K562 (cell line): ENCODE results near the gene RAMACL. TPM values are rescaled to one million over a fixed set of nuclear protein-coding genes. Genes with fewer than 3 reads are reported as not detected.

Experiments
- ARID4B ChIP-seq: sonication (generic); formaldehyde crosslinking; IDR thresholded peaks from 2 replicates; pipeline ENCODE4 v1.8.0; 2022; ENCODE audit warnings: mild to moderate bottlenecking, missing genetic modification reagents
- ATF1 ChIP-seq, 2 experiments: fragments of 450-650 bp in 1 of 2; IDR thresholded peaks; 2 replicates each; pipeline ENCODE4 v1.6.1; 2016; ENCODE audit warnings: missing compliant biosample characterization in 1 of 2, missing genetic modification characterization in 1 of 2
- CHCHD3 ChIP-seq: fragments of 250-450 bp; sonication (Bioruptor Pico); IDR thresholded peaks from 2 replicates; pipeline ENCODE4 v2.1.2; 2022; ENCODE audit warnings: mild to moderate bottlenecking
- DPF2 ChIP-seq: fragments of 450-650 bp; IDR thresholded peaks from 2 replicates; pipeline ENCODE4 v1.6.1; 2016
- ETV5 ChIP-seq: sonication (generic); formaldehyde crosslinking; IDR thresholded peaks from 2 replicates; pipeline ENCODE4 v1.4.0; 2020; ENCODE audit warnings: low read depth, mild to moderate bottlenecking, missing genetic modification reagents
- MAZ ChIP-seq, 2 experiments: fragments of 450-650 bp in 1 of 2; sonication (generic) in 1 of 2; formaldehyde crosslinking; IDR thresholded peaks in 1 of 2; conservative IDR thresholded peaks in 1 of 2; 2 replicates each; pipeline versions ENCODE4 v1.4.0 to v1.5.0; 2020; ENCODE audit warnings: mild to moderate bottlenecking in 1 of 2, missing genetic modification reagents in 1 of 2
- NFYB ChIP-seq: IDR thresholded peaks from 2 replicates; pipeline ENCODE4 v1.6.1; 2011; ENCODE audit warnings: mild to moderate bottlenecking, moderate library complexity; ENCODE audit not compliant: insufficient read length; ENCODE audit errors: extremely low read depth
- NRF1 ChIP-seq, 2 experiments: fragments of 450-650 bp; IDR thresholded peaks in 1 of 2; conservative IDR thresholded peaks in 1 of 2; 2 replicates each; pipeline ENCODE4 v1.6.1; 2014; ENCODE audit warnings: mild to moderate bottlenecking in 2 of 2
- SMARCC2 ChIP-seq: fragments of 450-650 bp; IDR thresholded peaks from 2 replicates; pipeline ENCODE4 v1.6.1; 2017; ENCODE audit warnings: antibody characterized with exemption, moderate library complexity, mild to moderate bottlenecking, low read depth
- SP1 ChIP-seq: sonication (generic); formaldehyde crosslinking; IDR thresholded peaks from 2 replicates; pipeline ENCODE4 v1.8.1; 2022; ENCODE audit warnings: mild to moderate bottlenecking, missing genetic modification reagents
- SPI1 ChIP-seq: IDR thresholded peaks from 2 replicates; pipeline ENCODE4 v1.6.1; 2011; ENCODE audit warnings: low read depth, low read length, control low read depth, borderline replicate concordance
- ZNF3 ChIP-seq: fragments of 250-450 bp; sonication (Bioruptor Pico); IDR thresholded peaks from 2 replicates; pipeline ENCODE4 v1.5.0; 2021; ENCODE audit warnings: mild to moderate bottlenecking, moderate library complexity
- ZNF354B ChIP-seq: fragments of 250-450 bp; sonication (Bioruptor Pico); IDR thresholded peaks from 2 replicates; pipeline ENCODE4 v1.4.0; 2020
- polyA plus RNA-seq, 8 experiments: library from polyadenylated mRNA; depleted of rRNA in 4 of 8; stranded (reverse) in 5 of 8; unstranded in 3 of 8; fragments of >200 nt; fragmentation: Nextera tagmentation in 2 of 8; fragmentation: Illumina TruSeq in 1 of 8; extraction: Ambion mirVana in 2 of 8; extraction: Trizol in 1 of 8; gene quantifications; 2 replicates each; pipeline versions ENCODE4 v1.2.1 to v1.2.3, GENCODE V29; 2011 to 2014; ENCODE audit warnings: inconsistent platforms in 1 of 8, missing spikeins in 1 of 8
- total RNA-seq, 7 experiments: library from RNA; depleted of rRNA in 6 of 7; stranded (reverse); fragments of >200 nt in 6 of 7; fragmentation: Illumina TruSeq in 2 of 7; extraction: Trizol in 2 of 7; gene quantifications; 2 replicates each; pipeline versions ENCODE4 v1.2.1 to v1.2.3, GENCODE V29; 2011 to 2021; ENCODE audit warnings: low replicate concordance in 1 of 7

Gene RAMACL
- total and polyA plus RNA-seq, 9 of the 15 experiments (the other 6 are each of a cell fraction or from before 2014, with no cell fraction given): 0.11 to 1.7 (median 0.41) TPM; not detected in 1

- TF ChIP-seq ATF1 (CRISPR knock-in tag; IDR thresholded peaks at IDR 0.05) (no peak; the same call in 1 of the 2 replicates), ATF1 (tag; IDR thresholded peaks at IDR 0.05) (0 out of 2 replicates have a peak, but pooled peaks have one; percentile 28), ARID4B (CRISPR knock-in tag) (0 out of 2 replicates have a peak, but pooled peaks have one; percentile 19), ETV5 (CRISPR knock-in tag) (no peak), SP1 (peak; percentile 95), NFYB (peak; percentile 69), NRF1 (conservative IDR thresholded peaks at IDR 0.05 in 1 of 2, IDR thresholded peaks at IDR 0.05 in 1 of 2) (peak; percentile 90 to 91), ZNF354B (no peak), SPI1 (peak; percentile 26; the same call in 1 of the 2 replicates), DPF2 (no peak), ZNF3 (CRISPR knock-in tag) (no peak), SMARCC2 (no peak), MAZ (CRISPR knock-in tag; conservative IDR thresholded peaks at IDR 0.05 in 1 of 2, IDR thresholded peaks at IDR 0.05 in 1 of 2) (peak; percentile 79 to 84), CHCHD3 (CRISPR knock-in tag) (no peak)
- TF ChIP-seq, all 486 proteins: peak for 30
Observed at GRCh38 chr6:166627033-166627874, 40.8 kb upstream of the RAMACL start, which contains the start of gene RPS6KA2 (continued).
